ENCODE data around the gene BRICD5. TPM values are rescaled to one million over a fixed set of nuclear protein-coding genes. Genes with fewer than 3 reads are reported as not detected.

Gene BRICD5
- total and polyA plus RNA-seq, 2 experiments from 2014 or later = 0.56 to 2.9 TPM

DNA sequence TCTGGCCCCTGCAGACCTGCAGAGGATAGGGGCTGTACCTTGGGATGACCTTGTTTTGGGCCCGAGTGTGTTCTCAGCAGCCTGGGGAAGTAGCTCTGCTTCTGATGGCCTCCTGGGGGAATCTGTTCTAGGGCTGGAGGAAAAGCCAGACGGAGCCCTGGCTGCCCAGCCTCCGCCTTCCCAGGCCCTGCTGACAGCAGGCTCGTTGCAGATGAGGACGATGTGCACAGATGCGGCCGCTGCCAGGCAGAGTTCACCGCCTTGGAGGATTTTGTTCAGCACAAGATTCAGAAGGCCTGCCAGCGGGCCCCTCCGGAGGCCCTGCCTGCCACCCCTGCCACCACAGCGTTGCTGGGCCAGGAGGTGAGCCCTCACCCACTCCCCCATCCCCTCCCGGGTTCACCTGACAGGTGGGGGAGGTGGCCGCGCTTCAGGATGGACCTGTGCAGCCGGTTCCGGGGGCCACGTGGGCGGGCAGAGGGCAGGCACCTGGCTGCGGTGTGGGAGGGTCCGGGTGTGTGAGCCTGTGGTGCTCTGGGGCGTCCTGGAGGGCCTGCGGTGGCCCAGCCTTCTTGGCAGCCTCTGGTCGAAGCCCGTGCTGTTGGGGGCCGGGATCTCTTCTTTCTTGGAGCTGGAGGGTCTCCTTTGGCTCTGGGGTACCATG is 17.6 kb upstream of the BRICD5 start:
- in situ Hi-C loops (cut with MboI) = no loop called here
- H3K79me2 ChIP-seq (ENCODE audit: insufficient read depth) = peaks cover 56% of the 10 kb centered on the region
- H3K27me3 ChIP-seq (replicated peaks; ENCODE audit: insufficient read depth) = no peaks in the 10 kb centered on the region
- no peak for DNase-seq
- no peak overlapping the region for H2AFZ ChIP-seq
- H3K4me3 ChIP-seq = no peak overlapping the region
- TF ChIP-seq EZH2 (IDR thresholded peaks at IDR 0.05; ENCODE audit: insufficient read depth, poor library complexity, severe bottlenecking) (no peak), EZH2phosphoT487 (IDR thresholded peaks at IDR 0.05; ENCODE audit: insufficient read depth, low read depth) (no peak)
- H3K36me3 ChIP-seq (ENCODE audit: low read depth) = no peaks in the 10 kb centered on the region; the same call in 1 of the 2 replicates
- no peak overlapping the region for H3K27ac ChIP-seq
- H3K9ac ChIP-seq = no peak overlapping the region
- WGBS, 2 experiments (ENCODE audit: low coverage in 1 of 2, low lambda C conversion rate in 2 of 2, missing lambda C conversion rate in 2 of 2) = 91 to 95% methylated on average over 21 to 25 of the region's 25 CpGs
- H3K4me2 ChIP-seq (ENCODE audit: unreplicated experiment) = no peak overlapping the region
- no peaks in the 10 kb centered on the region for H3K9me3 ChIP-seq (ENCODE audit: low read depth)
- no peaks in the 10 kb centered on the region for H3K9me2 ChIP-seq (ENCODE audit: insufficient read depth)
- H3K4me1 ChIP-seq (ENCODE audit: insufficient read depth) = peaks cover 19% of the 10 kb centered on the region
- H3F3A ChIP-seq (ENCODE audit: insufficient read depth) = no peaks in the 10 kb centered on the region
- H4K20me1 ChIP-seq (ENCODE audit: insufficient read depth) = no peaks in the 10 kb centered on the region

DNA sequence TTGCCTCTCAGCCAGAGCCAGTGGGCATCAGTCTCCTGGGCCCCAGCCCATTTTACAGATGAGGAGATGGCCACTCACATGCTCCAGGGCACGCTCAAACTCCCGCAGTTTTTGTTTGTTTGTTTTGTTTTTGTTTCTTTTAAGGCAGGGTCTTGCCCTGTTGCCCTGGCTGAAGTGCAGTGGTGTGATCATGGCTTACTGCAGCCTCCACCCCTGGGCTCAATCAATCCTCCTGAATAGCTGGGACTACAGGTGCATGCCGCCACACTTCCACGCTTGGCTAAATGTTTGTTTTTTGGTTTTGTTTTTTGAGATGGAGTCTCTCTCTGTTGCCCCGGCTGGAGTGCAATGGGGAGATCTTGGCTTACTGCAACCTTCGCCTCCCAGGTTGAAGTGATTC is 16.3 kb upstream of the BRICD5 start:
- no peak overlapping the region for H3K4me2 ChIP-seq (ENCODE audit: unreplicated experiment)
- no peak overlapping the region for H2AFZ ChIP-seq
- no peaks in the 10 kb centered on the region for H3K9me2 ChIP-seq (ENCODE audit: insufficient read depth)
- no peaks in the 10 kb centered on the region for H4K20me1 ChIP-seq (ENCODE audit: insufficient read depth)
- in situ Hi-C loops (cut with MboI) = no loop called here
- no peaks in the 10 kb centered on the region for H3K27me3 ChIP-seq (replicated peaks; ENCODE audit: insufficient read depth)
- H3K27ac ChIP-seq = no peak overlapping the region
- no peaks in the 10 kb centered on the region for H3F3A ChIP-seq (ENCODE audit: insufficient read depth)
- H3K9ac ChIP-seq = no peak overlapping the region
- WGBS, 2 experiments (ENCODE audit: low coverage in 1 of 2, low lambda C conversion rate in 2 of 2, missing lambda C conversion rate in 2 of 2) = 94 to 98% methylated on average over 6 of the region's 6 CpGs
- TF ChIP-seq EZH2phosphoT487 (IDR thresholded peaks at IDR 0.05; ENCODE audit: insufficient read depth, low read depth) (no peak), EZH2 (IDR thresholded peaks at IDR 0.05; ENCODE audit: insufficient read depth, poor library complexity, severe bottlenecking) (no peak)
- no peak for DNase-seq
- peaks cover 19% of the 10 kb centered on the region for H3K4me1 ChIP-seq (ENCODE audit: insufficient read depth)
- no peaks in the 10 kb centered on the region; the same call in 1 of the 2 replicates for H3K36me3 ChIP-seq (ENCODE audit: low read depth)
- peaks cover 56% of the 10 kb centered on the region for H3K79me2 ChIP-seq (ENCODE audit: insufficient read depth)
- H3K9me3 ChIP-seq (ENCODE audit: low read depth) = no peaks in the 10 kb centered on the region
- H3K4me3 ChIP-seq = no peak overlapping the region

DNA sequence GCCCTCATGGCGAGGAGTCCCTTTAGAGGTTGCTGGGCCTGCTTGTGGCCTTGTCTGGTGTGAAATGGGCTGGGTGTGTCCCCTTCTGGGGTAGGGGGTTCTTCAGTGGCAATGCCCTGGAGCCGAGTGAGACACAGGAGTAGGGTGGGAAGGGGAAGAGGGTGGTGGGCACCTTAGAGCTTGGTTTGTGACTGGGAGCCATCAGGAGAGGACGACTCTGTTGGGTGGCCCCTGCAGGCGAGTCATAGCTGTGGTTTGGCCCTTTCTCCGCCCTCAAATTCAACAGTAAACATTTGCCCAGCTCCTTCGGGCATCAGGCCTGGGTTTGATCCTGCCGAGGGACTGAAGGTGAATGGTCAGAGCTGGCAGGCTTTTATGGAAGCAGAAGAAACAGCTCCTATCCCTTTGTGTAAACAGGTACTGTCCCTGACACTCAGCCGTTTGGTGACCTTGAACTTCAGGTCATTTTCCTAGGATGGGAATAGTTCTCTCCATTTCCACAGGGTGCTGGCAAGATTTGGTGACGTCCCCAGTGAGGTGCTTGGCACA is 15.7 kb upstream of the BRICD5 start:
- in situ Hi-C loops (cut with MboI) = no loop called here
- Histone ChIP-seq H3K36me3 (ENCODE audit: low read depth) (no peaks in the 10 kb centered on the region; the same call in 1 of the 2 replicates), H3K9me2 (ENCODE audit: insufficient read depth) (no peaks in the 10 kb centered on the region), H3K9ac (no peak overlapping the region), H3K4me3 (no peak overlapping the region), H2AFZ (no peak overlapping the region), H3K9me3 (ENCODE audit: low read depth) (no peaks in the 10 kb centered on the region), H3K4me2 (ENCODE audit: unreplicated experiment) (no peak overlapping the region), H4K20me1 (ENCODE audit: insufficient read depth) (no peaks in the 10 kb centered on the region), H3K79me2 (ENCODE audit: insufficient read depth) (peaks cover 56% of the 10 kb centered on the region), H3F3A (ENCODE audit: insufficient read depth) (no peaks in the 10 kb centered on the region), H3K27ac (no peak overlapping the region), H3K4me1 (ENCODE audit: insufficient read depth) (peaks cover 19% of the 10 kb centered on the region), H3K27me3 (replicated peaks; ENCODE audit: insufficient read depth) (no peaks in the 10 kb centered on the region)
- no peak for TF ChIP-seq EZH2phosphoT487 (IDR thresholded peaks at IDR 0.05; ENCODE audit: insufficient read depth, low read depth)
- no peak for TF ChIP-seq EZH2 (IDR thresholded peaks at IDR 0.05; ENCODE audit: insufficient read depth, poor library complexity, severe bottlenecking)
- DNase-seq = no peak
- 77 to 78% methylated on average over 9 of the region's 9 CpGs for WGBS, 2 experiments (ENCODE audit: low coverage in 1 of 2, low lambda C conversion rate in 2 of 2, missing lambda C conversion rate in 2 of 2)

DNA sequence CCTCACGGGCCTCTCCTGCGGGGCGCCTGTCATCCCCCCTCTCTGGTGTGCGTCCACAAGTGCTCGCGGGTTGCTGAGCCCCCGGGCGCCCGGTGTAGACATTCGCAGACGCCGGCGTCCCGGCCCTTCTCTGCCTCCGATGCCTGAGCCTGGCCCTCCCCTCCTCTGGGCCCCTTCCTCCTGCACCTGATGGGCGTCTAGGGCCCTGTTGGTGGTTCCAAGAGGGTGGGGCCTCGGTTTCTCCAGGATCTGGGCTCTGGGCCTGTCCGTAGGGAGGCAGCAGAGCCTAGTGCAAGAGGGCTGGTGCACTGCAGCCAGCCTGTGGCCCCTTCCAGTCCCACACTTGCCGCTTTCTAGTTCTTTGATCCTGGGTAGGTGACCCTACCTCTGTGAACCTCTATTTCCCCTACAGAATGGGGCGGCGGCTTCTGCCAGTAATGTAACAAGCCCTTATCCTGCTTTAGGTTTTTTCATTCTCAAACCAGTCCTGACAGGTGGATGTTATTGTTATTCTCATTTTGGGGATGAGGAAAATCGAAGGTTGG is 13.4 kb upstream of the BRICD5 start:
- Histone ChIP-seq H3K27me3 (replicated peaks; ENCODE audit: insufficient read depth) (no peaks in the 10 kb centered on the region), H3K27ac (peak overlapping the region; percentile 51), H3K4me2 (ENCODE audit: unreplicated experiment) (peak overlapping the region; percentile 90), H3K4me3 (peak overlapping the region; percentile 83), H3K9ac (peak overlapping the region; percentile 89), H3K4me1 (ENCODE audit: insufficient read depth) (peaks cover 19% of the 10 kb centered on the region), H3K9me2 (ENCODE audit: insufficient read depth) (no peaks in the 10 kb centered on the region), H3K9me3 (ENCODE audit: low read depth) (no peaks in the 10 kb centered on the region), H2AFZ (peak overlapping the region; percentile 72), H3K36me3 (ENCODE audit: low read depth) (no peaks in the 10 kb centered on the region), H3K79me2 (ENCODE audit: insufficient read depth) (peaks cover 54% of the 10 kb centered on the region), H4K20me1 (ENCODE audit: insufficient read depth) (no peaks in the 10 kb centered on the region), H3F3A (ENCODE audit: insufficient read depth) (no peaks in the 10 kb centered on the region)
- TF ChIP-seq EZH2 (IDR thresholded peaks at IDR 0.05; ENCODE audit: insufficient read depth, poor library complexity, severe bottlenecking) (no peak), EZH2phosphoT487 (IDR thresholded peaks at IDR 0.05; ENCODE audit: insufficient read depth, low read depth) (no peak)
- in situ Hi-C loops (cut with MboI) = no loop called here
- WGBS, 2 experiments (ENCODE audit: low coverage in 1 of 2, low lambda C conversion rate in 2 of 2, missing lambda C conversion rate in 2 of 2) = 7 to 8% methylated on average over 22 of the region's 22 CpGs
- peak; percentile 74 for DNase-seq
